DOHH2 (cell line): ENCODE results near the gene PRMT1.

Experiments used
- H3F3A ChIP-seq: fragments of 200-600 bp; sonication (generic), shearing (Covaris generic); 2 replicates; pipeline ENCODE4 v1.6.0; 2016; ENCODE audit warnings: antibody characterized with exemption, mild to moderate bottlenecking; ENCODE audit not compliant: control insufficient read depth, insufficient read depth
- H3K27ac ChIP-seq: fragments of 200-600 bp; sonication (generic); 2 replicates; pipeline ENCODE4 v1.5.1; 2014; ENCODE audit warnings: low read depth, mild to moderate bottlenecking, low read length, moderate library complexity
- H3K27me3 ChIP-seq: fragments of 200-600 bp; sonication (generic); 2 replicates; pipeline ENCODE4 v1.6.1; 2014; ENCODE audit warnings: mild to moderate bottlenecking, low read length, mixed read lengths; ENCODE audit not compliant: control insufficient read depth
- H3K36me3 ChIP-seq: fragments of 200-600 bp; sonication (generic); 2 replicates; pipeline ENCODE4 v1.6.1; 2014; ENCODE audit warnings: mild to moderate bottlenecking, low read length, moderate library complexity, mixed read lengths; ENCODE audit not compliant: control insufficient read depth
- H3K4me1 ChIP-seq: fragments of 200-600 bp; sonication (generic); 2 replicates; pipeline ENCODE4 v1.6.1; 2014; ENCODE audit warnings: mild to moderate bottlenecking, low read length, mixed read lengths; ENCODE audit not compliant: control insufficient read depth
- H3K4me2 ChIP-seq: fragments of 200-600 bp; sonication (generic); 2 replicates; pipeline ENCODE4 v1.6.0; 2014; ENCODE audit warnings: mild to moderate bottlenecking, low read length, moderate library complexity
- H3K4me3 ChIP-seq: fragments of 200-600 bp; sonication (generic); 2 replicates; pipeline ENCODE4 v1.5.1; 2014; ENCODE audit warnings: mild to moderate bottlenecking, low read length, mixed read lengths
- H3K79me2 ChIP-seq: fragments of 200-600 bp; sonication (generic); 2 replicates; pipeline ENCODE4 v1.6.1; 2014; ENCODE audit warnings: mild to moderate bottlenecking, low read length, mixed read lengths; ENCODE audit not compliant: control insufficient read depth
- H3K9me2 ChIP-seq: fragments of 200-600 bp; sonication (generic); replicated peaks from 2 replicates; pipeline ENCODE4 v1.6.1; 2014; ENCODE audit warnings: mild to moderate bottlenecking, low read length, mixed read lengths; ENCODE audit not compliant: control insufficient read depth
- H3K9me3 ChIP-seq: fragments of 200-600 bp; sonication (generic); 2 replicates; pipeline ENCODE4 v1.6.1; 2014; ENCODE audit warnings: antibody characterized with exemption, low read length, mixed read lengths; ENCODE audit not compliant: control insufficient read depth, insufficient read depth
- H4K20me1 ChIP-seq: fragments of 200-600 bp; sonication (generic); 2 replicates; pipeline ENCODE4 v1.6.0; 2014; ENCODE audit warnings: low read depth, mild to moderate bottlenecking, antibody characterized with exemption, low read length, moderate library complexity; ENCODE audit not compliant: control insufficient read depth, insufficient read depth
- EZH2phosphoT487 ChIP-seq: fragments of 200-600 bp; sonication (generic); IDR thresholded peaks from 2 replicates; pipeline ENCODE4 v1.6.1; 2017; ENCODE audit warnings: borderline replicate concordance, mild to moderate bottlenecking, antibody characterized with exemption, low read length, moderate library complexity, mixed read lengths
- TF ChIP-seq, protein P1 (sequence below): fragments of 200-600 bp; sonication (generic); IDR thresholded peaks from one replicate; pipeline ENCODE4 v1.5.1; 2014; ENCODE audit warnings: antibody characterized with exemption, mild to moderate bottlenecking, low read depth, low read length; ENCODE audit not compliant: poor library complexity, severe bottlenecking

PRMT1 gene

DNA sequence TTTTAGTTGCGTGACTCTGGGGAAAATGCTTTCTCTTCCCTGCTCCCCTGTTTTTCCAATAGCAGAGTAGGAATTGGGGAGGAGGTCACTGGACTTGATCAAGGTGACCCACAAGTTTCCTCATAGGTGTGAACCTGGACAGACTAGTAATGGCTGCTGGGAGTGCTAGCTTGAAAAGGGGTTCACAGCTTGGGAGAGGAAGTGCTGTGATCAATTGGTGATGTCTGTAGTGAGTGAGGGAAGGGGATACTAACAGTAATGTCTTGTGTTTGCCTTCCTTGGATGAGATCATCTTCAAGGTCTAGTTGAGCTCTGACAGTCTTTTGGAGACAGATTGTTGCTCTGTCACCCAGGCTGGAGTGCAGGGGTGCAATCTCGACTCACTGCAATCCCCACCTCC is 9.6 kb upstream of the PRMT1 start:
- H3K36me3 ChIP-seq: peaks cover 55% of the 10 kb centered on the region

DNA sequence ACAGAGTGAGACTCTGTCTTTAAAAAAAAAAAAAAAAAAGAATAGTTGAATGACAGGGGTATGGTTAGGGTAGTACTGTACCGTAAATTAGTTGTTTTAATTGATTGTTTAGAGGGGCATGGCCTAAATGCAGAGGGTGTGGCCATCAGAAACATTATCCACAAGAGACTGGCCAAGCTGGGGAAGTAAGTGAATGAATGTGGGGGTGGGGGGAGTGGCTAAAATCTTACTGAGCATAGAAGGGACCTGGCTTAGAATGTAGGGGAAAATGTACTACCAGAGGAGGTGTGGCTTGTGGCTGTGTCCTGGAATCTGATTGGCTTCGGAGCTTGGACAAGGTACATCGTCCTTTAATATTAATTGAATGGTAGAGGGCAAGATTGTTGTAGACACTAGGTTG is 7.6 kb upstream of the PRMT1 start:
- peaks cover 51% of the 10 kb centered on the region for H3K36me3 ChIP-seq
- H3K4me1 ChIP-seq: peaks cover 47% of the 10 kb centered on the region
- no peaks in the 10 kb centered on the region for H4K20me1 ChIP-seq
- no peak overlapping the region for H3K4me3 ChIP-seq
- H3F3A ChIP-seq: peaks cover 18% of the 10 kb centered on the region
- peaks cover 36% of the 10 kb centered on the region for H3K79me2 ChIP-seq
- TF ChIP-seq EZH2phosphoT487: no peak
- TF ChIP-seq, protein P1, sequence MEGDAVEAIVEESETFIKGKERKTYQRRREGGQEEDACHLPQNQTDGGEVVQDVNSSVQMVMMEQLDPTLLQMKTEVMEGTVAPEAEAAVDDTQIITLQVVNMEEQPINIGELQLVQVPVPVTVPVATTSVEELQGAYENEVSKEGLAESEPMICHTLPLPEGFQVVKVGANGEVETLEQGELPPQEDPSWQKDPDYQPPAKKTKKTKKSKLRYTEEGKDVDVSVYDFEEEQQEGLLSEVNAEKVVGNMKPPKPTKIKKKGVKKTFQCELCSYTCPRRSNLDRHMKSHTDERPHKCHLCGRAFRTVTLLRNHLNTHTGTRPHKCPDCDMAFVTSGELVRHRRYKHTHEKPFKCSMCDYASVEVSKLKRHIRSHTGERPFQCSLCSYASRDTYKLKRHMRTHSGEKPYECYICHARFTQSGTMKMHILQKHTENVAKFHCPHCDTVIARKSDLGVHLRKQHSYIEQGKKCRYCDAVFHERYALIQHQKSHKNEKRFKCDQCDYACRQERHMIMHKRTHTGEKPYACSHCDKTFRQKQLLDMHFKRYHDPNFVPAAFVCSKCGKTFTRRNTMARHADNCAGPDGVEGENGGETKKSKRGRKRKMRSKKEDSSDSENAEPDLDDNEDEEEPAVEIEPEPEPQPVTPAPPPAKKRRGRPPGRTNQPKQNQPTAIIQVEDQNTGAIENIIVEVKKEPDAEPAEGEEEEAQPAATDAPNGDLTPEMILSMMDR: no peak
- H3K27me3 ChIP-seq: no peaks in the 10 kb centered on the region
- H3K9me2 ChIP-seq: no peaks in the 10 kb centered on the region
- no peaks in the 10 kb centered on the region for H3K9me3 ChIP-seq
- no peak overlapping the region for H3K27ac ChIP-seq
- H3K4me2 ChIP-seq: no peak overlapping the region

More for the DNA sequence above, 9.6 kb upstream of the PRMT1 start:
- no peaks in the 10 kb centered on the region for H3K27me3 ChIP-seq
- peak overlapping the region; percentile 83 for H3K4me2 ChIP-seq
- no peaks in the 10 kb centered on the region for H3K9me2 ChIP-seq
- H3K9me3 ChIP-seq: no peaks in the 10 kb centered on the region
- H3K27ac ChIP-seq: no peak overlapping the region
- H3F3A ChIP-seq: peaks cover 3% of the 10 kb centered on the region
- H3K79me2 ChIP-seq: peaks cover 57% of the 10 kb centered on the region
- peaks cover 4% of the 10 kb centered on the region for H4K20me1 ChIP-seq
- H3K4me3 ChIP-seq: peak overlapping the region; percentile 82
- TF ChIP-seq, protein P1: no peak
- H3K4me1 ChIP-seq: peaks cover 38% of the 10 kb centered on the region

DNA sequence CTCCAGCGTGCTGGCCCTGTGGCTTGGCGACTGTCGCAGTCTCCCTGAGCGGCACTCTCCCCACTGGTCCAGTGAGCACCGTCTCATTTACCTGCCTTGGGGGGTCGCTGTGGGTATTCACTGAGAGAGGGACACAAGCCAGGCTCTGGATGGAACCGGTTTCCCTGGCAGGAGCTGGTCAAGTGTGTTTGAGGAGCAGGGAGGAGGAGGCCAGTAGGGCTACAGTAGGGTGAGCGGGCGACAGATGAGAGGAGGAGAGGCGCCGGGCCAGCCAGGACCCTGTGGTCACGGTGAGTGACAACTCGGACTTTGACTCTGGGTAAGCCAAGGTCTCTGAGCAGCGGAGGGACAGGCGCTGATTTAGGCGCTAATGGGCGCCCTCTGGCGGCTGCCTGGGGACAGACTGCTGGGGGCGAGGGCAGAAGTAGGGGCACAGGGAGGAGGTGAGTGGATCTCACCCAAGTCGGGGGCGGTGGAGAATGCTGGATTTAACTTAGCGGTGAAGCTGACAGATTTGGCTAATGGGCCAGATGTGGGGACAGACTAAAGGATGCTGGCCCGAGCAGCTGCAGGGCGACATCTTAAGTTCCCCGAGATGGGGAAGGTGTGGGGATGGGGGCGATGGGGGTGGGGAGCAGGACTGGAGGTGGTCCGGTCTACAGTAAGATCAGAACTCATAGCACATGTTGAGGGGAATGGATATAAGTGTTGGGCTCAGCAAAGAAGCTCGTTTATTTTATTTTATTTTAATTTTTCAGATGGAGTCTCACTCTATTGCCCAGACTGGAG is 4.7 kb upstream of the PRMT1 start:
- peak overlapping the region; percentile 65 for H3K4me3 ChIP-seq
- H3K4me1 ChIP-seq: peaks cover 47% of the 10 kb centered on the region
- H3K79me2 ChIP-seq: peaks cover 14% of the 10 kb centered on the region
- peak overlapping the region; percentile 74 for H3K4me2 ChIP-seq
- H3K9me3 ChIP-seq: no peaks in the 10 kb centered on the region
- H3K36me3 ChIP-seq: peaks cover 44% of the 10 kb centered on the region
- TF ChIP-seq, protein P1: peak; percentile 98
- TF ChIP-seq EZH2phosphoT487: no peak
- H3F3A ChIP-seq: peaks cover 25% of the 10 kb centered on the region
- H3K27me3 ChIP-seq: no peaks in the 10 kb centered on the region
- H3K27ac ChIP-seq: peak overlapping the region; percentile 96
- H3K9me2 ChIP-seq: no peaks in the 10 kb centered on the region
- H4K20me1 ChIP-seq: no peaks in the 10 kb centered on the region
